Lower leg skin (tissue), 3 donors: Measurements from ENCODE around the gene ME1.

Source experiments
- CTCF ChIP-seq, 3 donors: fragments of 450-650 bp; IDR thresholded peaks; one replicate each; pipeline ENCODE4 v1.5.1; 2016; ENCODE audit warnings: antibody characterized with exemption in 3 of 3, mild to moderate bottlenecking in 3 of 3, moderate library complexity in 2 of 3
- POLR2A ChIP-seq, 2 donors: fragments of 450-650 bp; IDR thresholded peaks; one replicate each; pipeline ENCODE4 v1.6.1; 2016 to 2017; ENCODE audit warnings: antibody characterized with exemption in 2 of 2, mild to moderate bottlenecking in 1 of 2, moderate library complexity in 1 of 2

- TF ChIP-seq CTCF (IDR thresholded peaks at IDR 0.05), result no peak
- no peak for TF ChIP-seq POLR2A (IDR thresholded peaks at IDR 0.05)
Observed at GRCh38 chr6:83474309-83474708, 43.5 kb upstream of the ME1 start.
